ENCODE data around the gene R3HDM2. TPM values are rescaled to one million over a fixed set of nuclear protein-coding genes. Genes with fewer than 3 reads are reported as not detected.
A peak's percentile ranks its signal among the peaks of the same experiment; 100 is the strongest.

R3HDM2 gene
- total and polyA plus RNA-seq, 2 of the 13 experiments (the other 11 are each of a cell fraction or from before 2014, with no cell fraction given): 11.1 to 23.5 TPM

GRCh38 chr12:57455374-57456144 lies 24.7 kb upstream of the R3HDM2 start (continued):
- TF ChIP-seq ARID4A (CRISPR knock-in tag; IDR thresholded peaks at IDR 0.05; ENCODE audit: borderline replicate concordance) (peak; percentile 9; the same call in 1 of the 2 replicates), LBX2 (CRISPR knock-in tag; IDR thresholded peaks at IDR 0.05; ENCODE audit: borderline replicate concordance) (no peak; the same call in 1 of the 2 replicates), NCOR1 (IDR thresholded peaks at IDR 0.05; ENCODE audit: borderline replicate concordance, low read length) (no peak), HDAC1 (CRISPR knock-in tag; IDR thresholded peaks at IDR 0.05) (peak; percentile 13), TEF (CRISPR knock-in tag; IDR thresholded peaks at IDR 0.05) (no peak), HNF1B (CRISPR knock-in tag; IDR thresholded peaks at IDR 0.05) (0 out of 2 replicates have a peak, but pooled peaks have one; percentile 13), TBP (CRISPR knock-in tag; IDR thresholded peaks at IDR 0.05) (no peak), AFF4 (CRISPR knock-in tag; IDR thresholded peaks at IDR 0.05) (no peak), ZNF619 (CRISPR knock-in tag; IDR thresholded peaks at IDR 0.05) (0 out of 2 replicates have a peak, but pooled peaks have one; percentile 19), PBX3 (CRISPR knock-in tag; IDR thresholded peaks at IDR 0.05; ENCODE audit: borderline replicate concordance) (no peak), ZNF331 (CRISPR knock-in tag; IDR thresholded peaks at IDR 0.05) (no peak), KDM5B (CRISPR knock-in tag; IDR thresholded peaks at IDR 0.05; ENCODE audit: borderline replicate concordance) (no peak), ZNF550 (CRISPR knock-in tag; IDR thresholded peaks at IDR 0.05; ENCODE audit: borderline replicate concordance) (0 out of 2 replicates have a peak, but pooled peaks have one; percentile 53), POLR2AphosphoS2 (IDR thresholded peaks at IDR 0.05; ENCODE audit: low read depth, low read length) (no peak), SP2 (CRISPR knock-in tag; IDR thresholded peaks at IDR 0.05) (peak; percentile 74; the same call in 1 of the 2 replicates), ZSCAN22 (CRISPR knock-in tag; IDR thresholded peaks at IDR 0.05) (no peak)
